Measurements from ENCODE around the gene NEK4. TPM values are rescaled to one million over a fixed set of nuclear protein-coding genes. Genes with fewer than 3 reads are reported as not detected.

NEK4 gene
- polyA plus RNA-seq, result 23.0 TPM
- long read RNA-seq, donor 1, full-length matches to known transcripts, result 2 of 2 reads
- long read RNA-seq, donor 1, partial matches to known transcripts, result 0 of 2 reads
- long read RNA-seq, donor 1, other reads (novel, unspliced or antisense), result 0 of 2 reads
- long read RNA-seq, donor 2, full-length matches to known transcripts, result 1 of 1 reads
- long read RNA-seq, donor 2, partial matches to known transcripts, result 0 of 1 reads
- long read RNA-seq, donor 2, other reads (novel, unspliced or antisense), result 0 of 1 reads
- long read RNA-seq, donor 3, result 0 reads
- long read RNA-seq, donor 4, result 0 reads
- long read RNA-seq, donor 5, result 0 reads
- long read RNA-seq, donor 6, result 0 reads
- long read RNA-seq, donor 7, partial matches to known transcripts, result 0 of 1 reads
- long read RNA-seq, donor 7, other reads (novel, unspliced or antisense), result 0 of 1 reads
- long read RNA-seq, donor 8, full-length matches to known transcripts, result 3 of 3 reads
- long read RNA-seq, donor 8, partial matches to known transcripts, result 0 of 3 reads
- long read RNA-seq, donor 8, other reads (novel, unspliced or antisense), result 0 of 3 reads
- long read RNA-seq, donor 9, full-length matches to known transcripts, result 2 of 2 reads
- long read RNA-seq, donor 9, partial matches to known transcripts, result 0 of 2 reads
- long read RNA-seq, donor 9, other reads (novel, unspliced or antisense), result 0 of 2 reads
- long read RNA-seq, donor 10, full-length matches to known transcripts, result 5 of 5 reads
- long read RNA-seq, donor 10, partial matches to known transcripts, result 0 of 5 reads
- long read RNA-seq, donor 10, other reads (novel, unspliced or antisense), result 0 of 5 reads
- long read RNA-seq, donor 11, full-length matches to known transcripts, result 4 of 4 reads
- long read RNA-seq, donor 11, partial matches to known transcripts, result 0 of 4 reads
- long read RNA-seq, donor 11, other reads (novel, unspliced or antisense), result 0 of 4 reads

DNA sequence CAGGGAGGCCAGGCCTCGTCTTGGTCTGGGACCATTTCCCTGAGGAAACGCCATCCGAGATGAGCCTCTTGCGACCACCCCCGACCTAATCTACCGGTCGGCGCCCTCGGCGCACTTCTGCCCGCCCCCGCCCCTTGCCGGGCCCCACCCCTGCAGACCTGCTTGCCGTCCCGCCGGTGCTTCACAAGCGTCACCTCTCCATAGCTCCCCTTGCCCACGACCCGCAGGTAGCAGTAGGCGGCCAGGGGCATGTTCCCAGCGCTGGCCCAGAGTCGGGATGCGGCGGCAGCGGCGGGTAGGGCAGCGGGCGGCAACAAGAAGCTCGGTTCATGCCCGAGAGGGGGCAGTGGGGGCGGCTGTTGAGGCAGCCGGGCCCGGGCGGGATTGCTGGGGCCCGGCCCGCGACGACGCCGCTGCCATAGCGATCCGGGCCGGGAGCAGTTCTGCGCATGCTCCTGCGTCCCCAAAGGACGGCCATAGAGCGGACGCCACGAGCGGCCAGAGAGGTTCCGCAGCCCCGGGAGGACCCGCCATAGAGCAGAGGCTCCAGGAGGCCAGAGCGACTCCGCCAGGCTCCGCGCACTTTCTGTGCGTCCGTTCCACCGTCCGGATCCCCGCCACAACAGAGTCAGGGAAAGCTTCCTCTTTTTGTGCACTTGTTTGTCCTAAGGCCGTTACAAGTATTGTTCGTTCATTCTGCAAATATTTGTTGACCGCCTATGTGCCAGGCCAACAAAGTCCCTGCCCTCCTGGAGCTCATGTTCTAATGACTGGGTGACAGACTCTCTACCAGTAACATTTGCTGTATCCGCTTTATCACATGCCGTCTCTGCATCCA, at the start of gene NEK4:
Gene NEK4, minus strand, starts transcription at position 445 of the 838 bp plus-strand sequence. Its CDS starts 194 bp downstream, at position 251.
- WGBS (ENCODE audit: insufficient coverage, low lambda C conversion rate), result 7% methylated on average over 3 of the region's 67 CpGs
- H3K27me3 ChIP-seq (ENCODE audit: control insufficient read depth, insufficient read depth, low read length), result no peaks in the 10 kb centered on the region
- peak; percentile 90 to 93 for DNase-seq
- H3K9me3 ChIP-seq (ENCODE audit: control insufficient read depth, low read depth, low read length), result no peaks in the 10 kb centered on the region
- peaks cover 20% of the 10 kb centered on the region for H3K4me1 ChIP-seq (ENCODE audit: control insufficient read depth, insufficient read depth, low read length)
- peak within 1 kb of the TSS; percentile 86 for H3K4me3 ChIP-seq (ENCODE audit: low read length)
- peaks cover 16% of the 10 kb centered on the region for H3K36me3 ChIP-seq (ENCODE audit: control insufficient read depth, insufficient read depth, low read length)
- peak within 1 kb of the TSS; percentile 81 for H3K27ac ChIP-seq (ENCODE audit: low read length)

GRCh38 chr3:52819936-52820335, 49.2 kb upstream of the NEK4 start:
- H3K4me3 ChIP-seq (ENCODE audit: low read length), result no peak overlapping the region
- H3K27ac ChIP-seq (ENCODE audit: low read length), result no peak overlapping the region
- H3K27me3 ChIP-seq (ENCODE audit: control insufficient read depth, insufficient read depth, low read length), result no peaks in the 10 kb centered on the region
- peaks cover 3% of the 10 kb centered on the region for H3K36me3 ChIP-seq (ENCODE audit: control insufficient read depth, insufficient read depth, low read length)
- H3K4me1 ChIP-seq (ENCODE audit: control insufficient read depth, insufficient read depth, low read length), result no peaks in the 10 kb centered on the region
- no CpG with 5 or more reads among the region's 2 CpGs for WGBS (ENCODE audit: insufficient coverage, low lambda C conversion rate)
- no peaks in the 10 kb centered on the region for H3K9me3 ChIP-seq (ENCODE audit: control insufficient read depth, low read depth, low read length)
- no peak for DNase-seq

DNA sequence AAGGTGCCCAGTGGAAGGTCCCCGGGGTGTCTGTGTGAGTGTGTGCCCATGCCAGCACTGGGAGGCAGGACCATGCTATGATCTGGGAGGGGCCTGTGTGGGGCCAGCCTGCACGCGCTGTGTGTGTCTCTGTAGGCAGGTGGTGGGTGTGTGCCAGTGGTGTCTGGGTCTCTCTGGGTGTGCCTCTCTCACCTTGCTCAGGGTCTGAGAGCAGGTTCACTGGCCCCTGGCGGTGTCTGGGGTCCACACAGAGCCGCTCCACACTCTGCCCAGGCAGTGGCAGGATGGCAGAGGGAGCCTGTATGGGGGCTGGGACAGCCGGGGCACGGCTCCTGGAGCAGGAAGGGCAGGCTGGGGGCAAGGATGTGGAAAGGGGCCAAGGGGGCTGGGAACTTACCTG, 47.1 kb upstream of the NEK4 start:
- no peak for DNase-seq
- Histone ChIP-seq H3K36me3 (ENCODE audit: control insufficient read depth, insufficient read depth, low read length) (peaks cover 2% of the 10 kb centered on the region), H3K4me3 (ENCODE audit: low read length) (no peak overlapping the region), H3K27me3 (ENCODE audit: control insufficient read depth, insufficient read depth, low read length) (no peaks in the 10 kb centered on the region), H3K27ac (ENCODE audit: low read length) (no peak overlapping the region), H3K9me3 (ENCODE audit: control insufficient read depth, low read depth, low read length) (no peaks in the 10 kb centered on the region), H3K4me1 (ENCODE audit: control insufficient read depth, insufficient read depth, low read length) (no peaks in the 10 kb centered on the region)
- no CpG with 5 or more reads among the region's 7 CpGs for WGBS (ENCODE audit: insufficient coverage, low lambda C conversion rate)

DNA sequence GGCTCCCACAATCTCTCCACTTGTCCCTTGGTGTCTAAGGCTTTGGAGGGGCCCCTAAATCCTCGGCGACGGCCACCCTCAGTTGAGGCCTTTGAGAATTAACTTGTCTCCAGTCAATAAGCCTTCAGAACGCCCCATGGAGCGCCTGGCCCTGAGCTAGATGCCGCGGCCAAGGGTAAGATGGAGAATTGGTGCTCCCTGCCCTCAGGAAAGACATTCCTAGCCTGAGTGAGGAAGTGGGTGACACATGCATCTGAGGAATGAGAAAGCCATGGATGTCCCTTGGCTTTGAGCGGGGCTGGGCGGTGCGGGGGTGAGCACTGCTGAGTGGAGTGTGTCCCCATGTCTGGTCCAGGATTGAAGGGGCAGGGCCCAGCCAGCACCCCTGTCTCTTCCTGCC, 46.5 kb upstream of the NEK4 start:
- no peaks in the 10 kb centered on the region for H3K36me3 ChIP-seq (ENCODE audit: control insufficient read depth, insufficient read depth, low read length)
- no CpG with 5 or more reads among the region's 10 CpGs for WGBS (ENCODE audit: insufficient coverage, low lambda C conversion rate)
- H3K4me3 ChIP-seq (ENCODE audit: low read length), result no peak overlapping the region
- DNase-seq, result no peak
- no peaks in the 10 kb centered on the region for H3K4me1 ChIP-seq (ENCODE audit: control insufficient read depth, insufficient read depth, low read length)
- no peaks in the 10 kb centered on the region for H3K27me3 ChIP-seq (ENCODE audit: control insufficient read depth, insufficient read depth, low read length)
- H3K27ac ChIP-seq (ENCODE audit: low read length), result no peak overlapping the region
- H3K9me3 ChIP-seq (ENCODE audit: control insufficient read depth, low read depth, low read length), result no peaks in the 10 kb centered on the region

DNA sequence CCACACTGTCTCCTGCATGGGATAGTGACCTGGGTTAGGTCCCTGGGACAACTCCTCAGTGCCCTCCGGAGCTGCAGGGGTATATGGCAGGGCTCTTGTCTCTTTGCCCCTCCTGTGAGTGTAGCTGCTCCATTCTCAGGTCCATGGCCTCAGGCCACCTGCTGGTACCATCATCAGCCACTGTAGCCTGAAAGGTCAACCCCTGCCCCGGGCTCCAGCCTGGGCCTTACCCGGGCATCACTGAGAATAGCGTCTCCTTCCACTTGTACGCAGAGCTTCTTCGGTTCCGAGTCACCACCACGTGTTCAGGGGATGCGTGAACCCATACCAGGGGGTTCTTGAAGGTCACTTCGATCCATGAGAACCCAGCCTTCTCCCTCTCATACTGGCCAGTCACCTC, 45.9 kb upstream of the NEK4 start:
- Histone ChIP-seq H3K27me3 (ENCODE audit: control insufficient read depth, insufficient read depth, low read length) (no peaks in the 10 kb centered on the region), H3K36me3 (ENCODE audit: control insufficient read depth, insufficient read depth, low read length) (no peaks in the 10 kb centered on the region), H3K4me3 (ENCODE audit: low read length) (no peak overlapping the region), H3K4me1 (ENCODE audit: control insufficient read depth, insufficient read depth, low read length) (no peaks in the 10 kb centered on the region), H3K27ac (ENCODE audit: low read length) (no peak overlapping the region), H3K9me3 (ENCODE audit: control insufficient read depth, low read depth, low read length) (no peaks in the 10 kb centered on the region)
- DNase-seq, result no peak
- 40% methylated on average over 1 of the region's 10 CpGs for WGBS (ENCODE audit: insufficient coverage, low lambda C conversion rate)

DNA sequence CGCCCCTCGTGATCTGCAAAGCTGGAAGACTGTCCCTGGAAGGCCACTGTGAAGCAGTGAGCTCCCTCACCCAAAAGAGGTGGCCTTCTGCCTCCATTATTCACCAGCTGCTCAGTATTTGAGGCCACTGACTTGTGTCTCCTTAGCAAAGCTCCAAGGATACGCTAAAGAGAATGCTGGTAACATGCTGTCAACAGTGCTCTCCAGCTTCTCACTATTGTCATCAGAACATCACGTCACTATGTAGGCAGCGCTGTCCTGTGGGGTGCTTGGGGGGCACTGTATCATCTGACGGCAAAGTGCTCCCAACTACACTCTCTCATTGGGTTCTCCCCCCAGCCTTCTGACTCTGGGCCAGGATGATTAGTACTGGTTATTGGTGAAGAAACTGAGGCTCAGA, 45.5 kb upstream of the NEK4 start:
- Histone ChIP-seq H3K9me3 (ENCODE audit: control insufficient read depth, low read depth, low read length) (no peaks in the 10 kb centered on the region), H3K4me1 (ENCODE audit: control insufficient read depth, insufficient read depth, low read length) (no peaks in the 10 kb centered on the region), H3K4me3 (ENCODE audit: low read length) (no peak overlapping the region), H3K27ac (ENCODE audit: low read length) (no peak overlapping the region), H3K36me3 (ENCODE audit: control insufficient read depth, insufficient read depth, low read length) (no peaks in the 10 kb centered on the region), H3K27me3 (ENCODE audit: control insufficient read depth, insufficient read depth, low read length) (no peaks in the 10 kb centered on the region)
- DNase-seq, result no peak
- WGBS (ENCODE audit: insufficient coverage, low lambda C conversion rate), result no CpG with 5 or more reads among the region's 6 CpGs

DNA sequence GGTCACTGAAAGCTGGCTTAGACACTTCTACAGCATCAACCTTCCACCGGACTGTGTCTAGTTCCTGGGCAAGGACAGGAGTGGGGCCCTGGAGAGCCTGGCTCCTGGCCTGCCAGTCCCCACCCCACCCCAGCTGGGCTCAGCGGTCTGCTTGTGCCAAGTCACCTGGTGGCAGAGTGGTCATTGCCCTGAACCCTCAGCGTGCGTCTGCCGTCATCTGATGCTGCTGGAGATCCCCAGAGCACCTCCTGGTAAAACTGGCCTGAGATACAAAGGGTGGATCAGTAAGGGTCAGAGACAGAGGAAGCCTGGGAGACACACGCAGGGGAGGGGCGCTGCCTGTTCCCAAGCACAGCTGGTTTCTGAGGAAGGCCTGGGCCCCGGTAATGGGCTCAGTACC, 43.1 kb upstream of the NEK4 start:
- Histone ChIP-seq H3K4me3 (ENCODE audit: low read length) (no peak overlapping the region), H3K27ac (ENCODE audit: low read length) (no peak overlapping the region), H3K9me3 (ENCODE audit: control insufficient read depth, low read depth, low read length) (no peaks in the 10 kb centered on the region), H3K36me3 (ENCODE audit: control insufficient read depth, insufficient read depth, low read length) (no peaks in the 10 kb centered on the region), H3K27me3 (ENCODE audit: control insufficient read depth, insufficient read depth, low read length) (no peaks in the 10 kb centered on the region), H3K4me1 (ENCODE audit: control insufficient read depth, insufficient read depth, low read length) (no peaks in the 10 kb centered on the region)
- no CpG with 5 or more reads among the region's 8 CpGs for WGBS (ENCODE audit: insufficient coverage, low lambda C conversion rate)
- DNase-seq, result no peak

GRCh38 chr3:52811452-52812011, 40.8 kb upstream of the NEK4 start:
- no CpG with 5 or more reads among the region's 7 CpGs for WGBS (ENCODE audit: insufficient coverage, low lambda C conversion rate)
- Histone ChIP-seq H3K4me3 (ENCODE audit: low read length) (no peak overlapping the region), H3K27me3 (ENCODE audit: control insufficient read depth, insufficient read depth, low read length) (no peaks in the 10 kb centered on the region), H3K36me3 (ENCODE audit: control insufficient read depth, insufficient read depth, low read length) (no peaks in the 10 kb centered on the region), H3K4me1 (ENCODE audit: control insufficient read depth, insufficient read depth, low read length) (no peaks in the 10 kb centered on the region), H3K27ac (ENCODE audit: low read length) (no peak overlapping the region), H3K9me3 (ENCODE audit: control insufficient read depth, low read depth, low read length) (no peaks in the 10 kb centered on the region)
- no peak for DNase-seq

- Histone ChIP-seq H3K4me3 (ENCODE audit: low read length) (no peak overlapping the region), H3K9me3 (ENCODE audit: control insufficient read depth, low read depth, low read length) (no peaks in the 10 kb centered on the region), H3K36me3 (ENCODE audit: control insufficient read depth, insufficient read depth, low read length) (no peaks in the 10 kb centered on the region), H3K27me3 (ENCODE audit: control insufficient read depth, insufficient read depth, low read length) (no peaks in the 10 kb centered on the region), H3K27ac (ENCODE audit: low read length) (no peak overlapping the region), H3K4me1 (ENCODE audit: control insufficient read depth, insufficient read depth, low read length) (no peaks in the 10 kb centered on the region)
- WGBS (ENCODE audit: insufficient coverage, low lambda C conversion rate), result no CpG with 5 or more reads among the region's 11 CpGs
- no peak for DNase-seq
Measured at GRCh38 chr3:52810923-52811322, 40.2 kb upstream of the NEK4 start.
